Lung microvascular endothelial cell (primary cell): ENCODE measurements around the gene SLC19A1. TPM values are rescaled to one million over a fixed set of nuclear protein-coding genes. Genes with fewer than 3 reads are reported as not detected.

Source experiments
- DNase-seq, 2 donors: peaks; one replicate each; pipeline versions ENCODE4 v3.0.0 to v3.0.0-alpha.2; 2010; ENCODE audit warnings: low read depth in 2 of 2
- total RNA-seq: library from RNA; depleted of rRNA; stranded (reverse); fragments of >200 nt; gene quantifications from 2 replicates; pipeline ENCODE4 v1.2.1, GENCODE V29; 2014

SLC19A1 gene
- total RNA-seq, 1 donor from 2014 or later, result 5.2 TPM

GRCh38 chr21:45479691-45480675 lies 62.3 kb downstream of the SLC19A1 start:
- DNase-seq, result no peak

GRCh38 chr21:45478816-45479669 lies 63.2 kb downstream of the SLC19A1 start:
- DNase-seq, result no peak

GRCh38 chr21:45478115-45478801 lies 64.0 kb downstream of the SLC19A1 start:
- DNase-seq, result peak; percentile 70 to 81

- no peak for DNase-seq
These were observed 64.8 kb downstream of the SLC19A1 start for GRCh38 chr21:45477176-45478114.

GRCh38 chr21:45476582-45476981 lies 65.7 kb downstream of the SLC19A1 start:
- DNase-seq, result no peak

- no peak for DNase-seq
These were observed 66.3 kb downstream of the SLC19A1 start for GRCh38 chr21:45475797-45476570.

GRCh38 chr21:45475004-45475685 lies 67.1 kb downstream of the SLC19A1 start:
- no peak for DNase-seq

- no peak for DNase-seq
These were observed 67.8 kb downstream of the SLC19A1 start for GRCh38 chr21:45474323-45474950.

GRCh38 chr21:45473496-45474322 lies 68.5 kb downstream of the SLC19A1 start:
- peak in 1 of 2 donors; percentile 41 for DNase-seq

- no peak for DNase-seq
These were observed 69.5 kb downstream of the SLC19A1 start for GRCh38 chr21:45472445-45473365.

GRCh38 chr21:45471525-45472221 lies 70.6 kb downstream of the SLC19A1 start:
- no peak for DNase-seq

- peak in 1 of 2 donors; percentile 86 for DNase-seq
These were observed 71.3 kb downstream of the SLC19A1 start for GRCh38 chr21:45470773-45471524.

- no peak for DNase-seq
These were observed 72.1 kb downstream of the SLC19A1 start for GRCh38 chr21:45470087-45470515.

- no peak for DNase-seq
These were observed 72.8 kb downstream of the SLC19A1 start for GRCh38 chr21:45469273-45470086.
